IMR-90 (cell line): ENCODE measurements around the gene GRAMD4. TPM values are rescaled to one million over a fixed set of nuclear protein-coding genes. Genes with fewer than 3 reads are reported as not detected.

Source experiments
- ATAC-seq: fragments of 200-7000 bp; cut with Tn5 transposase; 2 replicates; pipeline ENCODE4 v1.9.1; 2020; ENCODE audit warnings: low read depth, mild to moderate bottlenecking, moderate library complexity
- BruUV-seq: library from RNA; stranded (reverse); fragments of 400-500 nt; replicated peaks from 2 replicates; lab custom pipeline; 2021; lab: Mats Ljungman, UMichigan
- CTCF ChIA-PET: fragments of 300-600 bp; formaldehyde crosslinking; extraction: SDS; loops from one replicate; lab custom pipeline; 2021; ENCODE audit warnings: antibody characterized with exemption; lab: Yijun Ruan, JAX
- POLR2A ChIA-PET: fragments of 300-600 bp; sonication (Branson Sonifier 250); formaldehyde crosslinking; loops from one replicate; lab custom pipeline; 2022; ENCODE audit warnings: antibody characterized with exemption; ENCODE audit not compliant: unreplicated experiment; lab: Charles Lee
- DNase-seq: peaks from one replicate; pipeline ENCODE4 v3.0.0; 2013
- H2AFZ ChIP-seq: replicated peaks from 2 replicates; pipeline ENCODE3; 2013; ENCODE audit warnings: low read length, mild to moderate bottlenecking; ENCODE audit not compliant: poor library complexity
- H2AK5ac ChIP-seq: 2 replicates; pipeline ENCODE4 v1.6.1; 2013; ENCODE audit warnings: low read depth, low read length, inconsistent platforms
- H2AK9ac ChIP-seq: replicated peaks from 2 replicates; pipeline ENCODE3; 2013; ENCODE audit warnings: mild to moderate bottlenecking, low read depth, low read length, moderate library complexity; ENCODE audit not compliant: poor library complexity
- H2BK120ac ChIP-seq: 2 replicates; pipeline ENCODE4 v1.6.1; 2013; ENCODE audit warnings: low read depth, low read length, inconsistent platforms
- H2BK15ac ChIP-seq: 3 replicates; pipeline ENCODE4 v1.6.1; 2013; ENCODE audit warnings: low read depth, low read length, inconsistent platforms
- H2BK20ac ChIP-seq: 2 replicates; pipeline ENCODE4 v1.6.1; 2013; ENCODE audit warnings: low read depth, mild to moderate bottlenecking, inconsistent platforms, low read length, moderate library complexity
- H2BK5ac ChIP-seq: 2 replicates; pipeline ENCODE4 v1.6.1; 2013; ENCODE audit warnings: mild to moderate bottlenecking, low read depth, low read length, inconsistent platforms; ENCODE audit not compliant: poor library complexity, severe bottlenecking
- H3K14ac ChIP-seq: replicated peaks from 2 replicates; pipeline ENCODE4 v1.6.1; 2013; ENCODE audit warnings: low read depth, low read length, inconsistent platforms
- H3K18ac ChIP-seq: 2 replicates; pipeline ENCODE4 v1.6.1; 2013; ENCODE audit warnings: low read depth, low read length, control low read depth
- H3K23ac ChIP-seq: 2 replicates; pipeline ENCODE4 v1.6.1; 2013; ENCODE audit warnings: low read depth, low read length, inconsistent platforms
- H3K27ac ChIP-seq: 2 replicates; pipeline ENCODE4 v1.5.1; 2013; ENCODE audit warnings: mild to moderate bottlenecking, control low read depth, low read length; ENCODE audit not compliant: insufficient read depth
- H3K27me3 ChIP-seq: 2 replicates; pipeline ENCODE4 v1.6.1; 2013; ENCODE audit warnings: low read length; ENCODE audit not compliant: control insufficient read depth, insufficient read depth
- H3K36me3 ChIP-seq: 2 replicates; pipeline ENCODE4 v1.6.1; 2013; ENCODE audit warnings: low read length, mixed read lengths; ENCODE audit not compliant: control insufficient read depth, insufficient read depth
- H3K4ac ChIP-seq: 2 replicates; pipeline ENCODE4 v1.6.1; 2013; ENCODE audit warnings: low read depth, low read length, inconsistent platforms
- H3K4me1 ChIP-seq: 2 replicates; pipeline ENCODE4 v1.6.1; 2013; ENCODE audit warnings: low read length, mixed read lengths; ENCODE audit not compliant: control insufficient read depth, insufficient read depth
- H3K4me2 ChIP-seq: 2 replicates; pipeline ENCODE4 v1.6.1; 2013; ENCODE audit warnings: low read depth, mild to moderate bottlenecking, control low read depth, low read length, moderate library complexity
- H3K4me3 ChIP-seq: 2 replicates; pipeline ENCODE4 v1.5.1; 2013; ENCODE audit warnings: low read depth, mild to moderate bottlenecking, control low read depth, low read length, moderate library complexity; ENCODE audit not compliant: insufficient read depth
- H3K56ac ChIP-seq: 2 replicates; pipeline ENCODE4 v1.6.1; 2013; ENCODE audit warnings: low read length, inconsistent platforms; ENCODE audit not compliant: insufficient read depth; ENCODE audit errors: extremely low read depth
- H3K79me1 ChIP-seq, 2 experiments: 2 replicates each; pipeline ENCODE4 v1.6.1; 2013; ENCODE audit warnings: low read length in 2 of 2, inconsistent platforms in 1 of 2, low read depth in 1 of 2
- H3K9ac ChIP-seq: 2 replicates; pipeline ENCODE4 v1.6.1; 2013; ENCODE audit warnings: low read depth, low read length, control low read depth
- H3K9me1 ChIP-seq: 2 replicates; pipeline ENCODE4 v1.6.1; 2013; ENCODE audit warnings: low read length, inconsistent platforms; ENCODE audit not compliant: insufficient read depth
- H3K9me3 ChIP-seq: 2 replicates; pipeline ENCODE4 v1.6.1; 2013; ENCODE audit warnings: low read length; ENCODE audit not compliant: control insufficient read depth, insufficient read depth
- H4K20me1 ChIP-seq: 2 replicates; pipeline ENCODE4 v1.6.1; 2013; ENCODE audit warnings: low read length, inconsistent platforms; ENCODE audit not compliant: insufficient read depth
- H4K5ac ChIP-seq: 2 replicates; pipeline ENCODE4 v1.6.1; 2013; ENCODE audit warnings: mild to moderate bottlenecking, low read depth, low read length, control low read depth
- H4K8ac ChIP-seq, 2 experiments: 2 replicates each; pipeline ENCODE4 v1.6.1; 2013; ENCODE audit warnings: low read depth in 2 of 2, low read length in 2 of 2, control low read depth in 1 of 2, inconsistent platforms in 1 of 2
- H4K91ac ChIP-seq: 2 replicates; pipeline ENCODE4 v1.6.1; 2013; ENCODE audit warnings: low read depth, low read length, inconsistent platforms; ENCODE audit not compliant: insufficient read depth
- BHLHE40 ChIP-seq: fragments of 150-350 bp; IDR thresholded peaks from 2 replicates; pipeline ENCODE4 v1.6.1; 2016; ENCODE audit warnings: mild to moderate bottlenecking, low read depth, low read length
- CTCF ChIP-seq: conservative IDR thresholded peaks from 2 replicates; pipeline ENCODE4 v1.5.1; 2012; ENCODE audit warnings: mild to moderate bottlenecking, low read depth, low read length, improper control_type of control experiment
- FOS ChIP-seq: fragments of 150-350 bp; IDR thresholded peaks from 2 replicates; pipeline ENCODE4 v1.6.1; 2016; ENCODE audit warnings: low read depth, low read length
- MAFK ChIP-seq: IDR thresholded peaks from 2 replicates; pipeline ENCODE4 v1.6.1; 2012; ENCODE audit warnings: low read depth, low read length, improper control_type of control experiment
- MXI1 ChIP-seq: IDR thresholded peaks from 2 replicates; pipeline ENCODE4 v1.6.1; 2012; ENCODE audit warnings: low read depth, mild to moderate bottlenecking, low read length, moderate library complexity, borderline replicate concordance
- SMC3 ChIP-seq: fragments of 150-350 bp; IDR thresholded peaks from 2 replicates; pipeline ENCODE4 v1.6.1; 2016; ENCODE audit warnings: low read depth, mild to moderate bottlenecking, antibody characterized with exemption, low read length, moderate library complexity
- USF2 ChIP-seq: fragments of 150-350 bp; IDR thresholded peaks from 2 replicates; pipeline ENCODE4 v1.6.1; 2017; ENCODE audit warnings: mild to moderate bottlenecking, antibody characterized with exemption, low read length, low read depth
- WGBS, 2 experiments: methylation state at CpG; one replicate each; pipeline versions ENCODE4 v1.1.5 to v1.1.7; 2013; ENCODE audit warnings: missing lambda C conversion rate in 2 of 2; ENCODE audit not compliant: insufficient read length in 1 of 2; ENCODE audit errors: extremely low coverage in 2 of 2; 5-methylcytosine and 5-hydroxymethylcytosine counted together
- dilution Hi-C: fragments of 300-500 bp; cut with HindIII; formaldehyde crosslinking; loops from one replicate; pipeline ENCODE4 v1.14.3; 2018; ENCODE audit warnings: low sequenced_read_pairs; ENCODE audit not compliant: unreplicated experiment
- in situ Hi-C: fragments of 300-500 bp; cut with MboI; formaldehyde crosslinking; loops from 3 replicates; pipeline ENCODE4 v1.14.3; 2019; ENCODE audit warnings: low sequenced_read_pairs, inconsistent platforms, mixed read lengths
- intact Hi-C: fragments of 100-400 bp; cut with micrococcal nuclease; formaldehyde crosslinking; loops from 2 replicates; pipeline ENCODE4 v1.10.0; 2022
- polyA plus RNA-seq, 3 experiments: library from polyadenylated mRNA; depleted of rRNA; stranded (reverse); fragments of >200 nt; gene quantifications; 2 replicates each; pipeline ENCODE4 v1.2.3, GENCODE V29; 2012; ENCODE audit warnings: low replicate concordance in 1 of 3
- total RNA-seq: library from RNA; depleted of rRNA; stranded (reverse); fragments of >200 nt; gene quantifications from 2 replicates; pipeline ENCODE4 v1.2.3, GENCODE V29; 2012

GRAMD4 gene
- total and polyA plus RNA-seq, 2 of the 4 experiments (the other 2 are of a cell fraction): 2.7 to 5.8 TPM

GRCh38 chr22:46673662-46674236 lies 53.6 kb downstream of the GRAMD4 start:
- no peak overlapping the region for H3K18ac ChIP-seq
- no peak overlapping the region for H2BK15ac ChIP-seq
- peak overlapping the region; percentile 43 for H2AFZ ChIP-seq
- peaks cover 64% of the 10 kb centered on the region for H3K36me3 ChIP-seq
- no peak overlapping the region for H2BK5ac ChIP-seq
- no peak overlapping the region for H3K27ac ChIP-seq
- no peak overlapping the region for H3K56ac ChIP-seq
- peaks cover 2% of the 10 kb centered on the region; the same call in 1 of the 2 replicates for H3K4me1 ChIP-seq
- no peaks in the 10 kb centered on the region for H3K79me1 ChIP-seq
- no peak overlapping the region for H3K4me2 ChIP-seq
- no peak overlapping the region for H3K23ac ChIP-seq
- ChIA-PET POLR2A (no interaction called here), CTCF (no interaction called here)
- dilution Hi-C loops (no loop called here), in situ Hi-C loops (no loop called here), intact Hi-C loops (no loop called here)
- H3K27me3 ChIP-seq: no peaks in the 10 kb centered on the region
- H4K8ac ChIP-seq: no peak overlapping the region
- no peak overlapping the region for H4K91ac ChIP-seq
- H2AK5ac ChIP-seq: no peak overlapping the region
- ATAC-seq (no peak), DNase-seq (no peak)
- no peak overlapping the region for H3K4me3 ChIP-seq
- H4K20me1 ChIP-seq: 0 out of 2 replicates have a peak, but pooled peaks cover 2% of the 10 kb centered on the region
- no peak overlapping the region for H3K4ac ChIP-seq
- TF ChIP-seq MXI1: no peak
- TF ChIP-seq CTCF: no peak
- no peak for TF ChIP-seq BHLHE40
- no peak for TF ChIP-seq MAFK
- no peak for TF ChIP-seq SMC3
- no peak for TF ChIP-seq FOS
- no peak for TF ChIP-seq USF2
- H3K9me1 ChIP-seq: no peaks in the 10 kb centered on the region
- no TSS peak for BruUV-seq
- H4K5ac ChIP-seq: no peak overlapping the region
- no peak overlapping the region for H2BK120ac ChIP-seq
- no peak overlapping the region for H2AK9ac ChIP-seq
- WGBS, 2 experiments: 95% methylated on average over 15 of the region's 32 CpGs; no CpG with 5 or more reads in 1 of the 2 experiments
- H3K14ac ChIP-seq: no peak overlapping the region
- no peak overlapping the region for H3K9ac ChIP-seq
- no peak overlapping the region for H2BK20ac ChIP-seq
- no peaks in the 10 kb centered on the region for H3K9me3 ChIP-seq
